NB4 (cell line): ENCODE data around the gene HMGN2.

Source experiments
- DNase-seq: peaks from one replicate; pipeline ENCODE4 v3.0.0; 2010; ENCODE audit warnings: low read depth
- H3K4me3 ChIP-seq: one replicate; pipeline ENCODE4 v1.5.1; 2011; ENCODE audit warnings: mild to moderate bottlenecking, low read depth, low read length, moderate library complexity
- MAX ChIP-seq: IDR thresholded peaks from 2 replicates; pipeline ENCODE4 v1.6.1; 2011; ENCODE audit warnings: low read depth, low read length
- MYC ChIP-seq: IDR thresholded peaks from 2 replicates; pipeline ENCODE4 v1.6.1; 2011; ENCODE audit warnings: low read depth, low read length
- POLR2A ChIP-seq: IDR thresholded peaks from 2 replicates; pipeline ENCODE4 v1.6.1; 2011; ENCODE audit warnings: mild to moderate bottlenecking; ENCODE audit not compliant: insufficient read length; ENCODE audit errors: extremely low read depth
- TF ChIP-seq, protein P1 (sequence below): IDR thresholded peaks from one replicate; pipeline ENCODE4 v1.5.1; 2012; ENCODE audit warnings: low read depth, low read length

Gene HMGN2

GRCh38 chr1:26468911-26469310 is 3.3 kb upstream of the HMGN2 start:
- H3K4me3 ChIP-seq: no peak overlapping the region
- TF ChIP-seq MAX: no peak
- no peak for TF ChIP-seq POLR2A
- DNase-seq: no peak

DNA sequence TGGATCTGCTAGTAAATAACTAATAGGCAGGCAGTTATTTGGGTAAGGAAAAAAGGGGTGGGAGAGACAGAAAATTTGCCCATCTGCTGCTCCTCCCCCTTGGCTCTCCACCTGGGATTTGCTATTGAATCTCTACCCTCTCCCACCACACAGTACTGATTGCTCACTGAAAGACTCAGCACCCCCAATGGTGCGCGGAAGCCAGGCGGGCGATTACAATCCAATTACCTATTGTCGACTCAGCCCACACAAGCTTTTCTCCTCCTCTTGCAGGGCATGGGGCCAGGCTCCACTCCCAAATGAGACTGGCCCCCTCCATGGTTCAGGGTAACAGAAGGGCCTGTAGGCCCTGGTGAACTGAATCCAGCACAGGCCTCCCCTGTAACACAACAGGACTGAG is 2.7 kb upstream of the HMGN2 start:
- TF ChIP-seq MAX (no peak), MYC (no peak), POLR2A (no peak)
- TF ChIP-seq, protein P1, sequence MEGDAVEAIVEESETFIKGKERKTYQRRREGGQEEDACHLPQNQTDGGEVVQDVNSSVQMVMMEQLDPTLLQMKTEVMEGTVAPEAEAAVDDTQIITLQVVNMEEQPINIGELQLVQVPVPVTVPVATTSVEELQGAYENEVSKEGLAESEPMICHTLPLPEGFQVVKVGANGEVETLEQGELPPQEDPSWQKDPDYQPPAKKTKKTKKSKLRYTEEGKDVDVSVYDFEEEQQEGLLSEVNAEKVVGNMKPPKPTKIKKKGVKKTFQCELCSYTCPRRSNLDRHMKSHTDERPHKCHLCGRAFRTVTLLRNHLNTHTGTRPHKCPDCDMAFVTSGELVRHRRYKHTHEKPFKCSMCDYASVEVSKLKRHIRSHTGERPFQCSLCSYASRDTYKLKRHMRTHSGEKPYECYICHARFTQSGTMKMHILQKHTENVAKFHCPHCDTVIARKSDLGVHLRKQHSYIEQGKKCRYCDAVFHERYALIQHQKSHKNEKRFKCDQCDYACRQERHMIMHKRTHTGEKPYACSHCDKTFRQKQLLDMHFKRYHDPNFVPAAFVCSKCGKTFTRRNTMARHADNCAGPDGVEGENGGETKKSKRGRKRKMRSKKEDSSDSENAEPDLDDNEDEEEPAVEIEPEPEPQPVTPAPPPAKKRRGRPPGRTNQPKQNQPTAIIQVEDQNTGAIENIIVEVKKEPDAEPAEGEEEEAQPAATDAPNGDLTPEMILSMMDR: no peak
- DNase-seq: no peak
- no peak overlapping the region for H3K4me3 ChIP-seq

DNA sequence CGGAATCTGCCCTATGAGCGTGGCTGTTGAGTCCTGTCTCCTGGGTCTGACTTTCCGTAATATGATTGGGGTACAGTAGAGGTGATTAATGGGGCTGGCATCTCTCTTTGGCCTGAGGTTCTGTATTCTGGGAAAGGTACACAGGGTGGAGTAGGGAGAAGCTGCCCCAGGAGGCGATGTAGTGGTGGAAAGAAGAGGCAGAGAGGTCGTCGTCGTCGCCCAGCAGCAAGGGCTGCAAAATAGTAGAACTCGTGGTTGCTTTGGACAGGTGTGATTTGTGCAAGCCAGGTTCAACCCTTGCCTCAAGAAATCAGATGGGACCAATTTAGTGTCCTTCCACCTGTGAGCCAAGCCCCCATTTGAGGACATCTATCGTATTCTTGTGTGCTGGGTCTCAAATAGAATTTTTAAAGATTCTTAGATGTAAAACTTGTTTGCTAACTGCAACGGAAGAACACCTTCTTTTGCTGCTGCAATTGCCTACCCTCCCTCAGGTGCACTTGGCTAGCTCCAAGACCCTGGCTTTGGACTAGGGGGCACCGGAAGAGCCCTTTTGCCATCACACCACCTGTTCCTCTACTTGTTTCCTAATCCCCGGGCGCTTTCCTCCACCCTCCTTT is 1.3 kb upstream of the HMGN2 start:
- H3K4me3 ChIP-seq: peak overlapping the region; percentile 73
- TF ChIP-seq MYC (no peak), POLR2A (no peak), MAX (no peak)
- TF ChIP-seq, protein P1: no peak
- peak; percentile 19 for DNase-seq

DNA sequence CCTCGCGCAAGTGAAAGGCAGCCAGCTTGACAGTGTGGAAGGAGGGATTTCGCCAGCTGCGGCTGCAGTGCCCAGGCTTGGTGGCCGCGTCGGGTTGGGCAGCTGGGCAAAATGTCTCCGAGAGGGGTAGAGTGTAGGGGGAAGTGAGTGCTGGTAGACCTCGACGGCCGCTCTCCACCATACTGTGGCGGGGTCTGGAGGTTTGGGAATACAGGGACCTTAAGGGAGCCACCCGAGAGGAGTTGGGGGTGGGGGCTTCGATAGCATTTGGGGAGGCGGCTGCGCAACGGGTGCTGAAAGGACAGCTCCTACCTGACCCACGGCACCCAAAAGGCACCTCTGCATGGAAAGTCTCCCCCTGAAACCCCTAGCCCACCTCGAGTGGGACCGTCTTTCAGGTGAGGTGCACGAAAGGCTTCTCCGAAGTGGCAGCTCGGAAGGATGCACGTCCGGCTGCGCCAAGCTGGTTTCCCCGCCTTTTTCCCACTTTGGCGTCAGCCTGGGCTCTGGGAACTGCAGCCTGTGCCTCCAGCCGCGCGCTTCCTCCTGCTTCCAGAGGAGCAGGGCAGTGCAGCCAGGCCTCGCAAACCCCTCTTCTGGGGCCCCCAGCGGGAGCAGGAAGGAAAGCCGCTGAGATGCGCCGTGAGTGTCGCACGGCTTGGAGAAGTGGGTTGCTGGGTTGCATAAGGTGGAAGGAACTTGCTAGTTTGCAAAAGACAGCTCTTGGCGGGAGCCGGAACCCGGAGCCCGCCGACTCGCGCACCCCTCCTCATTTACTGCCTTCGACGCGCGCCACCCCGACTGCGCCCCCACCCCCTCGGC is 531 bp upstream of the HMGN2 start:
- H3K4me3 ChIP-seq: peak overlapping the region; percentile 73
- TF ChIP-seq MYC (peak; percentile 57), MAX (0 out of 2 replicates have a peak, but pooled peaks have one; percentile 1)
- TF ChIP-seq, protein P1: no peak
- peak; percentile 95 for DNase-seq

DNA sequence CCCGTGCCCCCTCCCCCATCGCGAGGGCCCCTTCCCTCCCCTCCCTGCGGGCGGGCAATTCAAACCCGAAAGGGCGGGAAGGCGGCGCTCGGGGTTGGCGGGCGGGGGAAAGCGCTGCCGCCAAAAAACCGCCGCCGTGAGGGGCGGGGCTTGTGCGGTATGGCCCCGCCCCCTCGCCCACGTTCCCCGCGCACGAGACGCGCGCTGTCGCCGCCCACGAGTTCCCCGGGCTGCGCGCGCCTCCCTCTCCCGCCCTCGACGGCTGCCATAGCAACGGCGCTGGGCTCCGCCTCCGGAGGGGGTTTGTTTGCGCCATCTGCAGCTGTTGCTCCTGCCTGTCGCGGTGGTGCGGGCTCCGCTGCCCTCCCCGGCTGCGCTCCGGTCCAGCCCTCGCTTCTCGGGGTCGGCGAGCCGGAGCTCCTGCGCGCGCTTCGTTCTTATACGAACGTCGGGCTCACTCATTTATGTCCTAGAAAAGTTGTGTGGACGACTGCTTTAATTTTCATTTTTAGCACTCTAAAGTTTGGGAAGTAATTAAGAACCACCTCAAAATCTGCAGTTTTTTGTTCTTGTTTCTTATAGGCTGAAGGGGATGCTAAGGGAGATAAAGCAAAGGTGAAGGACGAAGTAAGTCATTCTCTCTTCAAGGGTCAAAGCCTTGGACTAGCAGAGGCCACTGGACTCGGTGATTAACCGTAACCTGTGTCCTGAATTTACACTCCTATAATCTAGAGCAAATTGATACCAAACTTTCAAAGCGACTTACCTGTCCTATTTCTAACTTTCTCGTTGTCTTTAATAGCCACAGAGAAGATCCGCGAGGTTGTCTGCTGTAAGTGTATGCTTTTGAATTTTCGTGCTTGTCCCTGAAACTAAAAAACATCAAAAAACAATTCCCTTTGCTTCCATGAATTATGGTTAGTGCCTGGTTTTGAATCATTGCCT is 933 bp downstream of the HMGN2 start:
- H3K4me3 ChIP-seq: peak overlapping the region; percentile 97
- DNase-seq: peak; percentile 92

More for the DNA sequence above, 933 bp downstream of the HMGN2 start:
- TF ChIP-seq, protein P1: no peak
- TF ChIP-seq POLR2A (no peak), MYC (peak; percentile 85), MAX (peak; percentile 82)
